ENCODE measurements around the gene SORT1. TPM values are rescaled to one million over a fixed set of nuclear protein-coding genes. Genes with fewer than 3 reads are reported as not detected.

The SORT1 gene
- total RNA-seq, 2 experiments from 2014 or later = 0.31 to 0.51 TPM

GRCh38 chr1:109272831-109273547 is 124.7 kb downstream of the SORT1 start:
- Mint-ChIP-seq H3K27ac (no peak overlapping the region), H3K4me1 (ENCODE audit: low read depth) (peaks cover 4% of the 10 kb centered on the region), H3K36me3 (no peaks in the 10 kb centered on the region), H3K27me3 (no peaks in the 10 kb centered on the region), H3K4me3 (no peak overlapping the region), H3K9me3 (no peaks in the 10 kb centered on the region)
- no peak for DNase-seq
- POLR2A ChIA-PET = no interaction called here
- intact Hi-C loops (cut with micrococcal nuclease) = loop anchor here (10.0 kb wide), 1 partner anchor 68 kb away; no protein-coding TSS in a partner anchor
- CTCF ChIA-PET = interaction anchor here (0.8 kb wide), 1 partner anchor 259 kb away, joined by 4 read pairs; no protein-coding TSS in a partner anchor

GRCh38 chr1:109272021-109272799 is 125.5 kb downstream of the SORT1 start:
- ChIA-PET POLR2A (no interaction called here), CTCF (interaction anchor here (0.6 kb wide), 1 partner anchor 40 kb away, joined by 3 read pairs; no protein-coding TSS in a partner anchor)
- Mint-ChIP-seq H3K9me3 (no peaks in the 10 kb centered on the region), H3K27me3 (no peaks in the 10 kb centered on the region), H3K4me3 (no peak overlapping the region), H3K4me1 (ENCODE audit: low read depth) (peaks cover 2% of the 10 kb centered on the region), H3K27ac (no peak overlapping the region), H3K36me3 (no peaks in the 10 kb centered on the region)
- intact Hi-C loops (cut with micrococcal nuclease) = loop anchor here (10.0 kb wide), 1 partner anchor 67 kb away; no protein-coding TSS in a partner anchor
- no peak for DNase-seq

GRCh38 chr1:109271458-109271857 is 126.3 kb downstream of the SORT1 start:
- CTCF ChIA-PET = no interaction called here
- intact Hi-C loops (cut with micrococcal nuclease) = loop anchor here (10.0 kb wide), 1 partner anchor 67 kb away; no protein-coding TSS in a partner anchor
- no peak overlapping the region for H3K27ac Mint-ChIP-seq
- H3K9me3 Mint-ChIP-seq = no peaks in the 10 kb centered on the region
- H3K27me3 Mint-ChIP-seq = no peaks in the 10 kb centered on the region
- DNase-seq = no peak
- no peak overlapping the region for H3K4me3 Mint-ChIP-seq
- H3K4me1 Mint-ChIP-seq (ENCODE audit: low read depth) = no peaks in the 10 kb centered on the region
- no peaks in the 10 kb centered on the region for H3K36me3 Mint-ChIP-seq
- POLR2A ChIA-PET = no interaction called here

- H3K36me3 Mint-ChIP-seq = no peaks in the 10 kb centered on the region
- H3K9me3 Mint-ChIP-seq = no peaks in the 10 kb centered on the region
- H3K4me1 Mint-ChIP-seq (ENCODE audit: low read depth) = no peaks in the 10 kb centered on the region
- CTCF ChIA-PET = no interaction called here
- DNase-seq = no peak
- no peak overlapping the region for H3K4me3 Mint-ChIP-seq
- POLR2A ChIA-PET = no interaction called here
- no peaks in the 10 kb centered on the region for H3K27me3 Mint-ChIP-seq
- intact Hi-C loops (cut with micrococcal nuclease) = loop anchor here (10.0 kb wide), 1 partner anchor 66 kb away; no protein-coding TSS in a partner anchor
- H3K27ac Mint-ChIP-seq = no peak overlapping the region
Measured at GRCh38 chr1:109270623-109271317, 126.9 kb downstream of the SORT1 start.

- CTCF ChIA-PET = no interaction called here
- H3K4me1 Mint-ChIP-seq (ENCODE audit: low read depth) = no peaks in the 10 kb centered on the region
- intact Hi-C loops (cut with micrococcal nuclease) = loop anchor here (10.0 kb wide), 1 partner anchor 65 kb away; no protein-coding TSS in a partner anchor
- H3K27me3 Mint-ChIP-seq = no peaks in the 10 kb centered on the region
- no peak overlapping the region for H3K4me3 Mint-ChIP-seq
- no peaks in the 10 kb centered on the region for H3K9me3 Mint-ChIP-seq
- no peak for DNase-seq
- no peaks in the 10 kb centered on the region for H3K36me3 Mint-ChIP-seq
- no peak overlapping the region for H3K27ac Mint-ChIP-seq
- POLR2A ChIA-PET = no interaction called here
Measured at GRCh38 chr1:109269981-109270622, 127.6 kb downstream of the SORT1 start.

- intact Hi-C loops (cut with micrococcal nuclease) = no loop called here
- Mint-ChIP-seq H3K27ac (no peak overlapping the region), H3K9me3 (no peaks in the 10 kb centered on the region), H3K4me3 (no peak overlapping the region), H3K4me1 (ENCODE audit: low read depth) (no peaks in the 10 kb centered on the region), H3K27me3 (no peaks in the 10 kb centered on the region), H3K36me3 (no peaks in the 10 kb centered on the region)
- CTCF ChIA-PET = interaction anchor here (0.9 kb wide), 1 partner anchor 129 kb away, joined by 3 read pairs; the partner anchor contains the start of gene SORT1
- POLR2A ChIA-PET = no interaction called here
- no peak for DNase-seq
Measured at GRCh38 chr1:109269212-109269980, 128.3 kb downstream of the SORT1 start.

- POLR2A ChIA-PET = no interaction called here
- Mint-ChIP-seq H3K4me3 (no peak overlapping the region), H3K36me3 (no peaks in the 10 kb centered on the region), H3K4me1 (ENCODE audit: low read depth) (no peaks in the 10 kb centered on the region), H3K9me3 (no peaks in the 10 kb centered on the region), H3K27ac (no peak overlapping the region), H3K27me3 (no peaks in the 10 kb centered on the region)
- DNase-seq = no peak
- intact Hi-C loops (cut with micrococcal nuclease) = no loop called here
- CTCF ChIA-PET = interaction anchor here (0.6 to 6.5 kb wide), 6 partner anchors 11 to 264 kb away, joined by 3 to 72 read pairs (median 3); partner anchors contain the start of genes PSRC1 and SORT1
Measured at GRCh38 chr1:109268431-109269211, 129.1 kb downstream of the SORT1 start.

GRCh38 chr1:109267743-109268300 is 129.9 kb downstream of the SORT1 start:
- Mint-ChIP-seq H3K27ac (no peak overlapping the region), H3K4me3 (no peak overlapping the region), H3K27me3 (no peaks in the 10 kb centered on the region), H3K36me3 (no peaks in the 10 kb centered on the region), H3K9me3 (no peaks in the 10 kb centered on the region), H3K4me1 (ENCODE audit: low read depth) (peaks cover 1% of the 10 kb centered on the region)
- ChIA-PET POLR2A (no interaction called here), CTCF (interaction anchor here (0.8 to 6.5 kb wide), 4 partner anchors 12 to 264 kb away, joined by 3 to 72 read pairs (median 10); partner anchors contain the start of genes PSRC1 and SORT1)
- DNase-seq = no peak
- intact Hi-C loops (cut with micrococcal nuclease) = no loop called here

- ChIA-PET POLR2A (no interaction called here), CTCF (interaction anchor here (0.7 to 6.5 kb wide), 4 partner anchors 12 to 265 kb away, joined by 3 to 72 read pairs (median 10); partner anchors contain the start of gene SORT1)
- Mint-ChIP-seq H3K27me3 (no peaks in the 10 kb centered on the region), H3K27ac (no peak overlapping the region), H3K36me3 (no peaks in the 10 kb centered on the region), H3K9me3 (no peaks in the 10 kb centered on the region), H3K4me1 (ENCODE audit: low read depth) (peaks cover 1% of the 10 kb centered on the region), H3K4me3 (no peak overlapping the region)
- DNase-seq = no peak
- intact Hi-C loops (cut with micrococcal nuclease) = no loop called here
Measured at GRCh38 chr1:109266965-109267364, 130.8 kb downstream of the SORT1 start.

GRCh38 chr1:109265741-109266330 is 131.9 kb downstream of the SORT1 start:
- intact Hi-C loops (cut with micrococcal nuclease) = no loop called here
- no peaks in the 10 kb centered on the region for H3K27me3 Mint-ChIP-seq
- ChIA-PET CTCF (interaction anchor here (1.7 to 6.5 kb wide), 6 partner anchors 11 to 266 kb away, joined by 4 to 72 read pairs (median 14); partner anchors contain the start of gene SORT1), POLR2A (no interaction called here)
- DNase-seq = no peak
- no peaks in the 10 kb centered on the region for H3K9me3 Mint-ChIP-seq
- peaks cover 1% of the 10 kb centered on the region for H3K4me1 Mint-ChIP-seq (ENCODE audit: low read depth)
- no peak overlapping the region for H3K4me3 Mint-ChIP-seq
- no peaks in the 10 kb centered on the region for H3K36me3 Mint-ChIP-seq
- H3K27ac Mint-ChIP-seq = no peak overlapping the region

All from activated CD4-positive, alpha-beta memory T cell treated with anti-CD3 and anti-CD28 coated beads for 36 hours (primary cell).